Activated CD8-positive, alpha-beta T cell treated with anti-CD3 and anti-CD28 coated beads for 36 hours (primary cell): ENCODE measurements around the gene NKX1-1. TPM values are rescaled to one million over a fixed set of nuclear protein-coding genes. Genes with fewer than 3 reads are reported as not detected.

Source experiments
- ATAC-seq: fragments of 200-7000 bp; cut with Tn5 transposase; one replicate; pipeline ENCODE4 v1.10.0; 2021; ENCODE audit warnings: mild to moderate bottlenecking, moderate library complexity
- CTCF ChIA-PET: fragments of 350-600 bp; sonication (Branson Sonifier 250); formaldehyde crosslinking; loops from one replicate; lab custom pipeline; 2021; ENCODE audit warnings: antibody characterized with exemption; lab: Charles Lee
- POLR2A ChIA-PET: fragments of 350-600 bp; sonication (Branson Sonifier 250); formaldehyde crosslinking; loops from one replicate; lab custom pipeline; 2021; ENCODE audit warnings: antibody characterized with exemption; lab: Charles Lee
- DNase-seq: peaks from one replicate; pipeline ENCODE4 v3.0.0-alpha.2; 2020
- H3K27ac Mint-ChIP-seq: one replicate; pipeline ENCODE4 v1.8.0; 2021; ENCODE audit warnings: mild to moderate bottlenecking, mixed read lengths
- H3K27me3 Mint-ChIP-seq: one replicate; pipeline ENCODE4 v1.8.0; 2021; ENCODE audit warnings: mixed read lengths
- H3K36me3 Mint-ChIP-seq: one replicate; pipeline ENCODE4 v1.8.0; 2021; ENCODE audit warnings: low read depth, mixed read lengths
- H3K4me1 Mint-ChIP-seq: one replicate; pipeline ENCODE4 v1.8.0; 2021; ENCODE audit warnings: low read depth, mixed read lengths
- H3K4me3 Mint-ChIP-seq: one replicate; pipeline ENCODE4 v1.8.0; 2021; ENCODE audit warnings: mild to moderate bottlenecking, moderate library complexity, mixed read lengths
- H3K9me3 Mint-ChIP-seq: one replicate; pipeline ENCODE4 v1.8.0; 2021; ENCODE audit warnings: mixed read lengths
- intact Hi-C: fragments of 100-400 bp; cut with micrococcal nuclease; formaldehyde crosslinking; loops from one replicate; pipeline ENCODE4 v1.10.0; 2022
- total RNA-seq, 2 experiments: library from RNA; stranded (reverse); gene quantifications; one replicate each; pipeline ENCODE4 v1.2.3, GENCODE V29; 2021
- TF ChIP-seq, protein P1 (sequence below): fragments of 200-600 bp; IDR thresholded peaks from one replicate; pipeline ENCODE4 v1.8.0; 2022; ENCODE audit warnings: antibody characterized with exemption, mild to moderate bottlenecking

The NKX1-1 gene
- total RNA-seq, 2 experiments from 2014 or later: not detected

DNA sequence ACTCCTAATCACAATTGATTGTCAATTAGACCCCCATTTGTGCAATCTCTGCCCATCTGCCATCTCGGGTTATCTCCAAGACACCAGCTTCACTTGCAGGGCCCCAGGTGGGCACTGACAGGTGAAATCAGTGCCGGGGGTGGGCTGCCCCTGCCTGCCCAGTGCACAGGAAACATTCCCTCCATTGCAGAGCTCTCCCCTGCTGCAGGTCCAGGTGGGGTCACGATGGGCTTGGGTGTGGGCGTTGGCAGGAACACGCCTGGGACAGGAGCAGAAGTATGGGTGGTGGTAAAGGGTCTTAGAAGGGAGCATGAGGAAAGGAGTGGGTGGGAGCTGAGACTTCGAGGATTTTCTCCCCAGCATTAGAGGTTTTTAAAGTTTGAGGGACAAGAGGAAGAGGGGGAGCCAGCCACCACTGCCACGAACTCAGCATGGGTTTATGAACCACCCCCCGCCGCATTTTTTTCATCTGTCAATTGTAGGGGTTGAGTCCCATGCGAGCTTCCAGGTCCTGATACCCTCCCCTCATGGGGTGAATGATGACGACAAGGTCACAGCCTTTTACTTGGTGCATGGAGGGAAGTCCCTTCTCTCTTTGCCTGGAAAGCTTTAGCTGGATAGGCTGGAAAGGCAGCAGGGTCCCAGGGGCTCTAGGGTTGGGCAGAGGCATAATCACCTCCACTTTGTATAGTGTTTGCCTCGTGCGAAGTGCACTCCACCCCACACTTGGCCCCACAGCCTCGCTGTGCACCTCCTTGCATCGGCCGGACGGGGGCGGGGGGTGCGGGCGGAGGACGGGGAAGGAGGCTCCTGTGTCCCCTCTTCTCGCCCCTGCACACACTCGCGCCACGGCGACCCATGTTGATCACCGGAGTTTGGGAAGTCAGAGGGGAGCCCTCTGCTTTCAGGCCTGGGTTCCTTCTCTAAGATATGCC lies 3.5 kb upstream of the NKX1-1 start:
- TF ChIP-seq, protein P1, sequence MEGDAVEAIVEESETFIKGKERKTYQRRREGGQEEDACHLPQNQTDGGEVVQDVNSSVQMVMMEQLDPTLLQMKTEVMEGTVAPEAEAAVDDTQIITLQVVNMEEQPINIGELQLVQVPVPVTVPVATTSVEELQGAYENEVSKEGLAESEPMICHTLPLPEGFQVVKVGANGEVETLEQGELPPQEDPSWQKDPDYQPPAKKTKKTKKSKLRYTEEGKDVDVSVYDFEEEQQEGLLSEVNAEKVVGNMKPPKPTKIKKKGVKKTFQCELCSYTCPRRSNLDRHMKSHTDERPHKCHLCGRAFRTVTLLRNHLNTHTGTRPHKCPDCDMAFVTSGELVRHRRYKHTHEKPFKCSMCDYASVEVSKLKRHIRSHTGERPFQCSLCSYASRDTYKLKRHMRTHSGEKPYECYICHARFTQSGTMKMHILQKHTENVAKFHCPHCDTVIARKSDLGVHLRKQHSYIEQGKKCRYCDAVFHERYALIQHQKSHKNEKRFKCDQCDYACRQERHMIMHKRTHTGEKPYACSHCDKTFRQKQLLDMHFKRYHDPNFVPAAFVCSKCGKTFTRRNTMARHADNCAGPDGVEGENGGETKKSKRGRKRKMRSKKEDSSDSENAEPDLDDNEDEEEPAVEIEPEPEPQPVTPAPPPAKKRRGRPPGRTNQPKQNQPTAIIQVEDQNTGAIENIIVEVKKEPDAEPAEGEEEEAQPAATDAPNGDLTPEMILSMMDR: no peak
- peaks cover 60% of the 10 kb centered on the region for H3K27me3 Mint-ChIP-seq
- peaks cover 7% of the 10 kb centered on the region for H3K4me1 Mint-ChIP-seq
- no peak overlapping the region for H3K4me3 Mint-ChIP-seq
- DNase-seq: no peak
- POLR2A ChIA-PET: no interaction called here
- H3K27ac Mint-ChIP-seq: no peak overlapping the region
- CTCF ChIA-PET: no interaction called here
- H3K9me3 Mint-ChIP-seq: no peaks in the 10 kb centered on the region
- ATAC-seq: no peak
- H3K36me3 Mint-ChIP-seq: no peaks in the 10 kb centered on the region
- intact Hi-C loops: no loop called here

- peaks cover 65% of the 10 kb centered on the region for H3K27me3 Mint-ChIP-seq
- TF ChIP-seq, protein P1: no peak
- ChIA-PET POLR2A (no interaction called here), CTCF (no interaction called here)
- no peaks in the 10 kb centered on the region for H3K36me3 Mint-ChIP-seq
- no peaks in the 10 kb centered on the region for H3K9me3 Mint-ChIP-seq
- peaks cover 7% of the 10 kb centered on the region for H3K4me1 Mint-ChIP-seq
- H3K27ac Mint-ChIP-seq: no peak overlapping the region
- ATAC-seq (no peak), DNase-seq (no peak)
- intact Hi-C loops: no loop called here
- H3K4me3 Mint-ChIP-seq: no peak overlapping the region
These were observed 2.8 kb upstream of the NKX1-1 start for GRCh38 chr4:1409079-1409478.

- no peaks in the 10 kb centered on the region for H3K9me3 Mint-ChIP-seq
- H3K36me3 Mint-ChIP-seq: no peaks in the 10 kb centered on the region
- H3K4me3 Mint-ChIP-seq: no peak overlapping the region
- ATAC-seq: no peak
- TF ChIP-seq, protein P1: no peak
- H3K4me1 Mint-ChIP-seq: peaks cover 7% of the 10 kb centered on the region
- intact Hi-C loops: no loop called here
- H3K27ac Mint-ChIP-seq: no peak overlapping the region
- no peak for DNase-seq
- POLR2A ChIA-PET: no interaction called here
- H3K27me3 Mint-ChIP-seq: peaks cover 65% of the 10 kb centered on the region
- CTCF ChIA-PET: interaction anchor here (1.5 kb wide), 1 partner anchor 104 kb away, joined by 4 read pairs; no protein-coding TSS in a partner anchor
These were observed 2.2 kb upstream of the NKX1-1 start for GRCh38 chr4:1408418-1408817.

- TF ChIP-seq, protein P1: no peak
- DNase-seq: no peak
- Mint-ChIP-seq H3K27ac (no peak overlapping the region), H3K4me3 (no peak overlapping the region), H3K36me3 (no peaks in the 10 kb centered on the region), H3K9me3 (no peaks in the 10 kb centered on the region), H3K4me1 (peaks cover 7% of the 10 kb centered on the region), H3K27me3 (peaks cover 60% of the 10 kb centered on the region)
- ChIA-PET POLR2A (no interaction called here), CTCF (interaction anchor here (1.5 kb wide), 1 partner anchor 105 kb away, joined by 4 read pairs; no protein-coding TSS in a partner anchor)
- intact Hi-C loops: no loop called here
- ATAC-seq: no peak
These were observed 1.6 kb upstream of the NKX1-1 start for GRCh38 chr4:1407657-1408333.
